Small intestine (tissue), 7 donors: Measurements from ENCODE around the gene TM2D3. TPM values are rescaled to one million over a fixed set of nuclear protein-coding genes. Genes with fewer than 3 reads are reported as not detected.
"Not testable (repeated sequence)": the region's sequence is repeated elsewhere in the genome, so short reads cannot be mapped to it uniquely, and the experiment has no call there.

Experiments used
- DNase-seq, 2 donors: peaks; one replicate each; pipeline versions ENCODE4 v3.0.0 to v3.0.0-alpha.2; 2013
- FAIRE-seq: peaks from 2 replicates; lab custom pipeline; 2012; peaks lifted over from hg19 to GRCh38; lab: Jason Lieb, UNC
- H3K27ac ChIP-seq, 3 donors: one replicate each; pipeline ENCODE4 v1.5.1; 2013; ENCODE audit warnings: low read length in 2 of 3, mild to moderate bottlenecking in 2 of 3, control low read depth in 1 of 3, inconsistent platforms in 1 of 3, low read depth in 1 of 3, moderate library complexity in 1 of 3
- H3K27me3 ChIP-seq, 3 donors: one replicate each; pipeline ENCODE4 v1.6.1; 2013; ENCODE audit warnings: low read length in 3 of 3, inconsistent platforms in 1 of 3; ENCODE audit not compliant: control insufficient read depth in 3 of 3, insufficient read depth in 3 of 3
- H3K36me3 ChIP-seq, 3 donors: one replicate each; pipeline ENCODE4 v1.6.1; 2013; ENCODE audit warnings: low read length in 3 of 3, inconsistent platforms in 1 of 3, low read depth in 1 of 3, mild to moderate bottlenecking in 1 of 3, moderate library complexity in 1 of 3; ENCODE audit not compliant: control insufficient read depth in 3 of 3, insufficient read depth in 2 of 3
- H3K4me1 ChIP-seq, 3 donors: one replicate each; pipeline ENCODE4 v1.6.1; 2013; ENCODE audit warnings: low read length in 2 of 3, inconsistent platforms in 1 of 3, low read depth in 1 of 3, mild to moderate bottlenecking in 1 of 3, moderate library complexity in 1 of 3; ENCODE audit not compliant: control insufficient read depth in 3 of 3, insufficient read depth in 2 of 3
- H3K4me3 ChIP-seq, 3 donors: one replicate each; pipeline ENCODE4 v1.5.1; 2013; ENCODE audit warnings: low read length in 3 of 3, control low read depth in 1 of 3, inconsistent platforms in 1 of 3, low read depth in 1 of 3, mild to moderate bottlenecking in 1 of 3, moderate library complexity in 1 of 3
- H3K9me3 ChIP-seq, 2 donors: one replicate each; pipeline ENCODE4 v1.6.1; 2013; ENCODE audit warnings: low read depth in 1 of 2, low read length in 1 of 2; ENCODE audit not compliant: control insufficient read depth in 2 of 2, insufficient read depth in 1 of 2
- WGBS, 3 donors: extraction: QIAGEN DNeasy Blood & Tissue Kit; methylation state at CpG; one replicate each; pipeline ENCODE4 v1.1.7; 2013; 5-methylcytosine and 5-hydroxymethylcytosine counted together
- polyA plus RNA-seq, 4 donors: library from polyadenylated mRNA; stranded (reverse) in 3 of 4; unstranded in 1 of 4; fragments of 200-250 nt in 3 of 4; fragments of 120-200 nt in 1 of 4; gene quantifications; one replicate each; pipeline versions ENCODE4 v1.2.1 to v1.2.3, GENCODE V29; 2013
- donor health status: healthy with polysubstance abuse.
- donor health status: control.
- donor health status: control.
- donor health status: Bipolar disorder and iron deficiency.
- donor health status: healthy.

The TM2D3 gene
- polyA plus RNA-seq, 4 donors: 19.0 to 47.6 (median 31.5) TPM

- H3K36me3 ChIP-seq, FAIRE-seq, H3K27ac ChIP-seq, H3K4me3 ChIP-seq, H3K4me1 ChIP-seq, H3K9me3 ChIP-seq, H3K27me3 ChIP-seq, DNase-seq: not testable (repeated sequence)
- 86 to 100% (median 94%) methylated on average over 5 to 15 of the region's 15 CpGs for WGBS, 3 donors
These were observed 25.5 kb downstream of the TM2D3 start for GRCh38 chr15:101626729-101627128.

- Histone ChIP-seq H3K4me3 (no peak overlapping the region), H3K4me1 (no peaks in the 10 kb centered on the region), H3K36me3 (no peaks in the 10 kb centered on the region), H3K9me3 (peaks cover 0 to 6% of the 10 kb centered on the region in 2 donors), H3K27me3 (no peaks in the 10 kb centered on the region), H3K27ac (no peak overlapping the region)
- FAIRE-seq (no peak), DNase-seq (no peak)
- WGBS, 3 donors: 84 to 97% (median 89%) methylated on average over 1 of the region's 1 CpG
These were observed 26.2 kb downstream of the TM2D3 start for GRCh38 chr15:101625980-101626379.

- Histone ChIP-seq H3K27ac (no peak overlapping the region), H3K4me1 (no peaks in the 10 kb centered on the region), H3K36me3 (no peaks in the 10 kb centered on the region), H3K9me3 (peaks cover 0 to 6% of the 10 kb centered on the region in 2 donors), H3K27me3 (no peaks in the 10 kb centered on the region), H3K4me3 (no peak overlapping the region)
- FAIRE-seq (no peak), DNase-seq (no peak)
- 89 to 93% (median 92%) methylated on average over 1 of the region's 1 CpG for WGBS, 3 donors
These were observed 27.0 kb downstream of the TM2D3 start for GRCh38 chr15:101625184-101625583.

DNA sequence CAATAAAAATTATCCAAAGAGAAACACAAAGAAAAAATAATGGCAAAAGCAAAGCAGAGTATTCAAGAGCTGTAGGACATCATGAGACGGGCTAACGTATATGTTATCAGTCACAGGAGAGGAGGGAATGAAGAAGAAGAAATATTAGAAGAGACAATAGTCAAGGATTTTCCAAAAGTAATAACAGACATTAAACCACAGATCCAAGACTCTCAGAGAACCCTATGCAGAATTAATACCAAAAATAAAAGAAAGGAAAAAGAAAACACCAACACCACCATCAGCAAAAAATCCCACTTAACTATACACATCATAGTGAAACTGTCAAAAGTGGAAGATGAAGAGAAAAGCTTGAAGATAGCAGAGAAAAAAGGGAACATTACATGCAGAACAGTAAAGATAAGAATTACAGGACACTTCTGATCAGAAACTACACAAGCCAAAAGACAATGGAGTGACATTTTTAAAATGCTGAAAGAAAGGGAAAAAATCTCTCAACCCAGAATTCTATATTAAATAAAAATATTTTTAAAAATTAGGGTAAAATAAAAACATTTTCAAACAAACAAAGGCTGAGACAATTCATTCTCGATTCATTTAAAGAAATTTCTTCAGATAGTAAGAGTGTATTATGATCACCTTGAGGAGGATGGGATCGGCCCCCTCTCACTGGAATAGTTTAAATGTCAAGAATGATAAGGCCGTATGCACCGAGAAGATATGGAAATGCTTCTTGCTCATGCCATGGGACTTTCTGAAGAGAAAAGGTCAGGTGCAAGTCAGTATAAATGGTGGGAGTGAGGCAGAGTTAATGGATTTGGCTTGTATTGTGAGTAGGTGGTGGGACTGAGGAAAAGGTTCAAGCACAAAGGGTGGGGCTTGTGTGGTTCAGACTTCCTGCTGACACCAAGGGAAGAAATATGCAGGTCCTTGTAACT is 28.5 kb downstream of the TM2D3 start:
- DNase-seq (no peak), FAIRE-seq (no peak)
- Histone ChIP-seq H3K9me3 (peaks cover 0 to 6% of the 10 kb centered on the region in 2 donors), H3K27ac (no peak overlapping the region), H3K27me3 (no peaks in the 10 kb centered on the region), H3K4me1 (no peaks in the 10 kb centered on the region), H3K36me3 (no peaks in the 10 kb centered on the region), H3K4me3 (no peak overlapping the region)
- WGBS, 3 donors: 96 to 97% (median 97%) methylated on average over 6 of the region's 6 CpGs

DNA sequence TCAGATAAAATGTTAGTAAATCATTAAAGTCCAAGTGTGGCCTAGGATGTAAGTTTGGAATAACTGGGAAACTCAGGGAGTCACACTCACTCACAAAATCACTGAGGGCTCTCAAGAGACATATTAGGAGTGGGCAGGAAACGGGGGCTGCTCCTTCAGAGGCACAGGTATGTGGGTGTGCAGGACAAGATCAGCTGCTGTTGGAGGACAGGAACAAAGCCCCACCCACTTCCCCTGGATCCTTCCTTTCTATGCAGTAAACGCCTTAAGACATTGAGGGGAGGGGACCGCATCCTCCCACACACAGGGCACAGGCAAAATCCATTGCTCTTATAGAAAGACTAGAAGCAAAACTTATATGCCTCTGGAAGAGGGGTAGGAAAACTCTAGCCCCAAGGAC is 30.2 kb downstream of the TM2D3 start:
- DNase-seq (no peak), FAIRE-seq (no peak)
- no peak overlapping the region for H3K27ac ChIP-seq
- no peaks in the 10 kb centered on the region for H3K4me1 ChIP-seq
- 84 to 88% (median 86%) methylated on average over 3 of the region's 3 CpGs for WGBS, 3 donors
- H3K36me3 ChIP-seq: no peaks in the 10 kb centered on the region
- H3K4me3 ChIP-seq: no peak overlapping the region
- peaks cover 0 to 6% of the 10 kb centered on the region in 2 donors for H3K9me3 ChIP-seq
- no peaks in the 10 kb centered on the region for H3K27me3 ChIP-seq

GRCh38 chr15:101620671-101621070 is 31.5 kb downstream of the TM2D3 start:
- H3K27me3 ChIP-seq: no peaks in the 10 kb centered on the region
- peaks cover 0 to 11% (median 0%) of the 10 kb centered on the region in 3 donors for H3K4me1 ChIP-seq
- WGBS, 3 donors: 86 to 94% (median 93%) methylated on average over 10 of the region's 10 CpGs
- peaks cover 0 to 6% of the 10 kb centered on the region in 2 donors for H3K9me3 ChIP-seq
- no peak for DNase-seq
- H3K27ac ChIP-seq: no peak overlapping the region
- no peaks in the 10 kb centered on the region for H3K36me3 ChIP-seq
- H3K4me3 ChIP-seq: no peak overlapping the region
- FAIRE-seq: no peak

DNA sequence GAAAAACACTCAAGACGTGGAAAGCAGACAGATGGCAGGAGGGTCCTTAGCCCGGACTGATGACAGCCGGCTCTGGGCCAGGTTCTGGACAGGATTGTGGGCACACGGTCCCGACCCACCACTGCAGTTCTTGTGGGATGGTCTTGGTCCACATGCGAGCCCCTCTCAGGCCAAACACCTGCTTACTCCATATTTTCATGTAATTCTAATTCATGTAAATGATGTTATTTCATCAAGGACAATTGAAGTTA is 32.6 kb downstream of the TM2D3 start:
- Histone ChIP-seq H3K4me3 (no peak overlapping the region), H3K9me3 (peaks cover 0 to 6% of the 10 kb centered on the region in 2 donors), H3K27ac (no peak overlapping the region), H3K4me1 (peaks cover 0 to 13% (median 0%) of the 10 kb centered on the region in 3 donors), H3K27me3 (no peaks in the 10 kb centered on the region), H3K36me3 (no peaks in the 10 kb centered on the region)
- FAIRE-seq (no peak), DNase-seq (no peak)
- 88 to 98% (median 96%) methylated on average over 6 of the region's 6 CpGs for WGBS, 3 donors

- Histone ChIP-seq H3K4me3 (no peak overlapping the region), H3K36me3 (no peaks in the 10 kb centered on the region), H3K27me3 (no peaks in the 10 kb centered on the region), H3K4me1 (peaks cover 0 to 13% (median 0%) of the 10 kb centered on the region in 3 donors), H3K9me3 (peaks cover 0 to 3% of the 10 kb centered on the region in 2 donors), H3K27ac (no peak overlapping the region)
- DNase-seq (no peak), FAIRE-seq (no peak)
- 77 to 91% (median 88%) methylated on average over 13 of the region's 13 CpGs for WGBS, 3 donors
These were observed 33.1 kb downstream of the TM2D3 start for GRCh38 chr15:101618851-101619614.
